Neural cell (in vitro differentiated cells): ENCODE results near the gene PES1. TPM values are rescaled to one million over a fixed set of nuclear protein-coding genes. Genes with fewer than 3 reads are reported as not detected.
A peak's percentile ranks its signal among the peaks of the same experiment; 100 is the strongest.

ENCODE experiments used
- H2AFZ ChIP-seq: fragments of 200-600, 300-800 bp; sonication (generic), shearing (Covaris generic); 2 replicates; pipeline ENCODE4 v1.6.0; 2014; ENCODE audit warnings: low read depth, mild to moderate bottlenecking, antibody characterized with exemption, low read length, moderate library complexity
- H3F3A ChIP-seq: fragments of 200-600 bp; shearing (Covaris generic); 2 replicates; pipeline ENCODE4 v1.6.1; 2016; ENCODE audit warnings: mild to moderate bottlenecking, moderate library complexity, mixed read lengths, antibody characterized with exemption, low read length; ENCODE audit not compliant: insufficient read depth, poor library complexity, severe bottlenecking
- H3K27ac ChIP-seq: fragments of 200-600, 300-800 bp; sonication (generic), shearing (Covaris generic); 2 replicates; pipeline ENCODE4 v1.5.1; 2014; ENCODE audit warnings: mild to moderate bottlenecking, low read length, moderate library complexity
- H3K27me3 ChIP-seq: fragments of 300-800, 200-600 bp; sonication (generic), shearing (Covaris generic); 2 replicates; pipeline ENCODE4 v1.6.0; 2014; ENCODE audit warnings: mild to moderate bottlenecking, low read depth, low read length, moderate library complexity; ENCODE audit not compliant: insufficient read depth
- H3K36me3 ChIP-seq: fragments of 300-800, 200-600 bp; sonication (generic), shearing (Covaris generic); 2 replicates; pipeline ENCODE4 v1.5.1; 2014; ENCODE audit warnings: mild to moderate bottlenecking, antibody characterized with exemption, low read length, moderate library complexity; ENCODE audit not compliant: insufficient read depth
- H3K4me2 ChIP-seq: fragments of 300-800, 200-600 bp; sonication (generic), shearing (Covaris generic); 2 replicates; pipeline ENCODE4 v1.6.0; 2014; ENCODE audit warnings: mild to moderate bottlenecking, low read length
- H3K4me3 ChIP-seq: fragments of 300-800, 200-600 bp; sonication (generic), shearing (Covaris generic); 2 replicates; pipeline ENCODE4 v1.5.1; 2014; ENCODE audit warnings: mild to moderate bottlenecking, low read length, moderate library complexity
- H3K79me2 ChIP-seq: fragments of 200-600 bp; shearing (Covaris generic); replicated peaks from 2 replicates; pipeline ENCODE4 v1.6.0; 2014; ENCODE audit warnings: mild to moderate bottlenecking, low read length, moderate library complexity; ENCODE audit not compliant: insufficient read depth
- H3K9ac ChIP-seq: fragments of 300-800, 200-600 bp; sonication (generic), shearing (Covaris generic); 2 replicates; pipeline ENCODE4 v1.6.1; 2016; ENCODE audit warnings: mild to moderate bottlenecking, low read length, mixed read lengths
- H3K9me2 ChIP-seq: fragments of 200-600 bp; shearing (Covaris generic); 2 replicates; pipeline ENCODE4 v1.6.1; 2016; ENCODE audit warnings: mild to moderate bottlenecking, low read length, mixed read lengths; ENCODE audit not compliant: insufficient read depth
- H3K9me3 ChIP-seq: fragments of 200-600, 300-800 bp; sonication (generic), shearing (Covaris generic); 2 replicates; pipeline ENCODE4 v1.6.1; 2016; ENCODE audit warnings: mild to moderate bottlenecking, mixed run types, low read length, moderate library complexity, mixed read lengths
- H4K20me1 ChIP-seq: fragments of 200-600 bp; shearing (Covaris generic); 2 replicates; pipeline ENCODE4 v1.6.1; 2016; ENCODE audit warnings: mild to moderate bottlenecking, mixed run types; ENCODE audit not compliant: insufficient read depth
- EP300 ChIP-seq: fragments of 450-650 bp; conservative IDR thresholded peaks from 2 replicates; pipeline ENCODE4 v1.6.1; 2014; ENCODE audit warnings: antibody characterized with exemption, mild to moderate bottlenecking, moderate library complexity; ENCODE audit not compliant: poor library complexity, severe bottlenecking
- EZH2 ChIP-seq: fragments of 200-600, 300-800 bp; shearing (Covaris generic), sonication (generic); IDR thresholded peaks from 2 replicates; pipeline ENCODE4 v1.6.1; 2014; ENCODE audit warnings: antibody characterized with exemption, low read length, borderline replicate concordance, mild to moderate bottlenecking; ENCODE audit not compliant: insufficient read depth, poor library complexity, severe bottlenecking
- MXI1 ChIP-seq: fragments of 450-650 bp; conservative IDR thresholded peaks from 2 replicates; pipeline ENCODE4 v1.6.1; 2014; ENCODE audit warnings: antibody characterized with exemption, mild to moderate bottlenecking; ENCODE audit not compliant: poor library complexity, severe bottlenecking
- POLR2AphosphoS5 ChIP-seq: IDR thresholded peaks from 2 replicates; pipeline ENCODE4 v1.6.1; 2012
- RAD21 ChIP-seq: fragments of 450-650 bp; conservative IDR thresholded peaks from 2 replicates; pipeline ENCODE4 v1.6.1; 2014; ENCODE audit warnings: antibody characterized with exemption, mild to moderate bottlenecking, moderate library complexity
- SMC3 ChIP-seq: fragments of 450-650 bp; conservative IDR thresholded peaks from 2 replicates; pipeline ENCODE4 v1.6.1; 2014; ENCODE audit warnings: antibody characterized with exemption, mild to moderate bottlenecking, moderate library complexity; ENCODE audit not compliant: poor library complexity
- TAF1 ChIP-seq: IDR thresholded peaks from 2 replicates; pipeline ENCODE4 v1.6.1; 2012; ENCODE audit warnings: low read depth
- polyA plus RNA-seq: library from polyadenylated mRNA; depleted of rRNA; stranded (reverse); fragments of >200 nt; gene quantifications from 2 replicates; pipeline ENCODE4 v1.2.3, GENCODE V29; 2014
- TF ChIP-seq, protein P1 (sequence below): fragments of 450-650 bp; IDR thresholded peaks from 2 replicates; pipeline ENCODE4 v1.5.1; 2014; ENCODE audit warnings: antibody characterized with exemption, mild to moderate bottlenecking, moderate library complexity; ENCODE audit not compliant: poor library complexity, severe bottlenecking
- TF ChIP-seq, protein P2 (sequence below): IDR thresholded peaks from 2 replicates; pipeline ENCODE4 v1.6.1; 2012; ENCODE audit warnings: borderline replicate concordance

PES1 gene
- polyA plus RNA-seq, 1 donor from 2014 or later: 44.1 TPM

DNA sequence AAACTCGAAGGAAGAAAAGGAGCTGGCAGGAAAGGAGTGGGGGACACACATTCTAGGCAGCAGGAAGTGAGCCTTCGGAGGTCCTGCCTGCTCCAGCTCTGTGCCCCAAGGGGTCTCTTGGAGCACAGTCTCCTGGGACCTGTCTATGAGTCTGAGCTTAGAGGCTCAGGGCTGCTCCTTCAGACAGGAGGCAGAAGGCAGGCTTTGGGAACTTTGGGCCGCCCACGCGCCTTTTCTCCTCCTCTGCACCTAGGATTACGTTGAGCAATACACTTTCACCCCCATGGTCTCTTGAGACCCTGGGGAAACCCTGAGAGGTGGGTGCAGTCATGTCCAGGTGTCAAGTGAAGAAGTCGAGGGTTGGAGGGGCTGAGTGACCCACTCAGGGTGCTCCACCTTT is 16.2 kb upstream of the PES1 start:
- Histone ChIP-seq H3K36me3 (no peaks in the 10 kb centered on the region), H3K9me3 (no peaks in the 10 kb centered on the region), H2AFZ (no peak overlapping the region), H3K9me2 (no peaks in the 10 kb centered on the region), H3K4me2 (peak overlapping the region; percentile 64), H3K79me2 (peaks cover 11% of the 10 kb centered on the region), H3K4me3 (peak overlapping the region; percentile 72), H4K20me1 (no peaks in the 10 kb centered on the region), H3K9ac (peak overlapping the region; percentile 85), H3F3A (no peaks in the 10 kb centered on the region), H3K27ac (peak overlapping the region; percentile 80), H3K27me3 (no peaks in the 10 kb centered on the region)
- TF ChIP-seq MXI1 (no peak), SMC3 (no peak), TAF1 (no peak), EP300 (no peak), RAD21 (no peak), EZH2 (no peak), POLR2AphosphoS5 (no peak)
- TF ChIP-seq, protein P1, sequence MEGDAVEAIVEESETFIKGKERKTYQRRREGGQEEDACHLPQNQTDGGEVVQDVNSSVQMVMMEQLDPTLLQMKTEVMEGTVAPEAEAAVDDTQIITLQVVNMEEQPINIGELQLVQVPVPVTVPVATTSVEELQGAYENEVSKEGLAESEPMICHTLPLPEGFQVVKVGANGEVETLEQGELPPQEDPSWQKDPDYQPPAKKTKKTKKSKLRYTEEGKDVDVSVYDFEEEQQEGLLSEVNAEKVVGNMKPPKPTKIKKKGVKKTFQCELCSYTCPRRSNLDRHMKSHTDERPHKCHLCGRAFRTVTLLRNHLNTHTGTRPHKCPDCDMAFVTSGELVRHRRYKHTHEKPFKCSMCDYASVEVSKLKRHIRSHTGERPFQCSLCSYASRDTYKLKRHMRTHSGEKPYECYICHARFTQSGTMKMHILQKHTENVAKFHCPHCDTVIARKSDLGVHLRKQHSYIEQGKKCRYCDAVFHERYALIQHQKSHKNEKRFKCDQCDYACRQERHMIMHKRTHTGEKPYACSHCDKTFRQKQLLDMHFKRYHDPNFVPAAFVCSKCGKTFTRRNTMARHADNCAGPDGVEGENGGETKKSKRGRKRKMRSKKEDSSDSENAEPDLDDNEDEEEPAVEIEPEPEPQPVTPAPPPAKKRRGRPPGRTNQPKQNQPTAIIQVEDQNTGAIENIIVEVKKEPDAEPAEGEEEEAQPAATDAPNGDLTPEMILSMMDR: no peak
- TF ChIP-seq, protein P2, sequence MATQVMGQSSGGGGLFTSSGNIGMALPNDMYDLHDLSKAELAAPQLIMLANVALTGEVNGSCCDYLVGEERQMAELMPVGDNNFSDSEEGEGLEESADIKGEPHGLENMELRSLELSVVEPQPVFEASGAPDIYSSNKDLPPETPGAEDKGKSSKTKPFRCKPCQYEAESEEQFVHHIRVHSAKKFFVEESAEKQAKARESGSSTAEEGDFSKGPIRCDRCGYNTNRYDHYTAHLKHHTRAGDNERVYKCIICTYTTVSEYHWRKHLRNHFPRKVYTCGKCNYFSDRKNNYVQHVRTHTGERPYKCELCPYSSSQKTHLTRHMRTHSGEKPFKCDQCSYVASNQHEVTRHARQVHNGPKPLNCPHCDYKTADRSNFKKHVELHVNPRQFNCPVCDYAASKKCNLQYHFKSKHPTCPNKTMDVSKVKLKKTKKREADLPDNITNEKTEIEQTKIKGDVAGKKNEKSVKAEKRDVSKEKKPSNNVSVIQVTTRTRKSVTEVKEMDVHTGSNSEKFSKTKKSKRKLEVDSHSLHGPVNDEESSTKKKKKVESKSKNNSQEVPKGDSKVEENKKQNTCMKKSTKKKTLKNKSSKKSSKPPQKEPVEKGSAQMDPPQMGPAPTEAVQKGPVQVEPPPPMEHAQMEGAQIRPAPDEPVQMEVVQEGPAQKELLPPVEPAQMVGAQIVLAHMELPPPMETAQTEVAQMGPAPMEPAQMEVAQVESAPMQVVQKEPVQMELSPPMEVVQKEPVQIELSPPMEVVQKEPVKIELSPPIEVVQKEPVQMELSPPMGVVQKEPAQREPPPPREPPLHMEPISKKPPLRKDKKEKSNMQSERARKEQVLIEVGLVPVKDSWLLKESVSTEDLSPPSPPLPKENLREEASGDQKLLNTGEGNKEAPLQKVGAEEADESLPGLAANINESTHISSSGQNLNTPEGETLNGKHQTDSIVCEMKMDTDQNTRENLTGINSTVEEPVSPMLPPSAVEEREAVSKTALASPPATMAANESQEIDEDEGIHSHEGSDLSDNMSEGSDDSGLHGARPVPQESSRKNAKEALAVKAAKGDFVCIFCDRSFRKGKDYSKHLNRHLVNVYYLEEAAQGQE: no peak

DNA sequence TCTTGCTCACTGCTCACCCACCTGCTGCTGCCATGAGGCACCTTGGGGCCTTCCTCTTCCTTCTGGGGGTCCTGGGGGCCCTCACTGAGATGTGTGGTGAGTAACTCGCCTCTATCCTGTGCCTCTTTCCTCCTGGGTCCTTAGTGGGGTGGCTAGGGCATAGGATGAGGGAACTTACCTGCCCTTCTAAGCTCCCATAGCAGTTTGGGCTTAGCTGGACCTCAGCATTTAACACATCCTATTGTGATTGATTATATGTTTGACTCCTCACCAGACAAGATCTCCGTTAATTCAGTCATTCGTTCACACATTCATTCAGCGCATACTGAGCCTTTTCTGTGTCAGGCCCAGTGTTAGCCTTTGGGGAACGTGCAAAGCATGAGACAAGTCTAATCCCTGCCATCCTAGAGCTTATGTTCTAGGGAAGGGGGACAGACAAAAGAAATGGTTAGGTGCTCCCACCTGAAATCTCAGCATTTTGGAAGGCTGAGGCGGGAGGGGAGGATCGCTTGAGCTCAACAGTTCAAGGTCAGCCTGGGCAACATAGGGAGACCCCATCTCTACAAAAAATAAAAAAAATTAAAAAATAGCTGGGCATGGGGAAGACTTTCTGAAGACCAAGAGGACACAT is 15.7 kb upstream of the PES1 start:
- peak overlapping the region; percentile 80 for H3K27ac ChIP-seq
- H2AFZ ChIP-seq: peak overlapping the region; percentile 97

More for the DNA sequence above, 15.7 kb upstream of the PES1 start:
- no peak for TF ChIP-seq TAF1
- Histone ChIP-seq H3K4me2 (peak overlapping the region; percentile 64), H3F3A (no peaks in the 10 kb centered on the region), H3K4me3 (peak overlapping the region; percentile 72), H3K9ac (peak overlapping the region; percentile 85), H3K79me2 (peaks cover 11% of the 10 kb centered on the region), H3K9me2 (no peaks in the 10 kb centered on the region), H3K36me3 (no peaks in the 10 kb centered on the region), H3K27me3 (no peaks in the 10 kb centered on the region), H3K9me3 (no peaks in the 10 kb centered on the region), H4K20me1 (no peaks in the 10 kb centered on the region)
